Muscle layer of duodenum (tissue), 2 donors: Measurements from ENCODE around the gene SLC27A3.
A peak's percentile ranks its signal among the peaks of the same experiment; 100 is the strongest.
"Not testable (repeated sequence)": the region's sequence is repeated elsewhere in the genome, so short reads cannot be mapped to it uniquely, and the experiment has no call there.

ENCODE experiments used
- H3K27ac ChIP-seq: one replicate; pipeline ENCODE4 v1.7.0; 2013; ENCODE audit warnings: mild to moderate bottlenecking, low read length
- H3K27me3 ChIP-seq: one replicate; pipeline ENCODE4 v1.7.0; 2013; ENCODE audit warnings: low read depth, mild to moderate bottlenecking, control low read depth, low read length
- H3K36me3 ChIP-seq, 2 donors: one replicate each; pipeline ENCODE4 v1.7.0; 2013; ENCODE audit warnings: low read length in 2 of 2, control low read depth in 1 of 2, mild to moderate bottlenecking in 1 of 2; ENCODE audit not compliant: insufficient read depth in 2 of 2, control insufficient read depth in 1 of 2
- H3K4me1 ChIP-seq, 2 donors: one replicate each; pipeline ENCODE4 v1.7.0; 2013; ENCODE audit warnings: low read length in 2 of 2, mild to moderate bottlenecking in 2 of 2, control low read depth in 1 of 2, moderate library complexity in 1 of 2; ENCODE audit not compliant: insufficient read depth in 2 of 2, control insufficient read depth in 1 of 2
- H3K4me3 ChIP-seq, 2 donors: one replicate each; pipeline ENCODE4 v1.7.0; 2013; ENCODE audit warnings: low read length in 2 of 2, low read depth in 1 of 2, mild to moderate bottlenecking in 1 of 2
- H3K9me3 ChIP-seq, 2 donors: one replicate each; pipeline ENCODE4 v1.7.0; 2013; ENCODE audit warnings: low read length in 2 of 2, control low read depth in 1 of 2, mild to moderate bottlenecking in 1 of 2; ENCODE audit not compliant: control insufficient read depth in 1 of 2
- donor health status: healthy.

Gene SLC27A3

GRCh38 chr1:153776352-153776751 lies 1.1 kb downstream of the SLC27A3 start:
- H3K36me3 ChIP-seq: peaks cover 17 to 21% of the 10 kb centered on the region in 2 donors
- peak overlapping the region; percentile 68 to 83 for H3K4me3 ChIP-seq
- no peak overlapping the region for H3K27ac ChIP-seq
- H3K27me3 ChIP-seq: no peaks in the 10 kb centered on the region
- no peaks in the 10 kb centered on the region for H3K9me3 ChIP-seq
- H3K4me1 ChIP-seq: peaks cover 16 to 55% of the 10 kb centered on the region in 2 donors

- Histone ChIP-seq H3K4me1 (peaks cover 16 to 55% of the 10 kb centered on the region in 2 donors), H3K27ac (no peak overlapping the region), H3K27me3 (no peaks in the 10 kb centered on the region), H3K36me3 (peaks cover 13 to 15% of the 10 kb centered on the region in 2 donors), H3K4me3 (peak overlapping the region; percentile 68 to 83), H3K9me3 (no peaks in the 10 kb centered on the region)
Observed at GRCh38 chr1:153776845-153777370, 1.7 kb downstream of the SLC27A3 start.

GRCh38 chr1:153777648-153778047 lies 2.4 kb downstream of the SLC27A3 start:
- Histone ChIP-seq H3K27ac (no peak overlapping the region), H3K4me3 (peak overlapping the region in 1 of 2 donors; percentile 18), H3K9me3 (no peaks in the 10 kb centered on the region), H3K27me3 (no peaks in the 10 kb centered on the region), H3K4me1 (peaks cover 16 to 50% of the 10 kb centered on the region in 2 donors), H3K36me3 (peaks cover 8 to 11% of the 10 kb centered on the region in 2 donors)

- Histone ChIP-seq H3K27me3 (no peaks in the 10 kb centered on the region), H3K4me3 (no peak overlapping the region), H3K4me1 (peaks cover 16 to 51% of the 10 kb centered on the region in 2 donors), H3K36me3 (peaks cover 3 to 5% of the 10 kb centered on the region in 2 donors), H3K9me3 (no peaks in the 10 kb centered on the region), H3K27ac (no peak overlapping the region)
Observed at GRCh38 chr1:153778051-153778823, 3.0 kb downstream of the SLC27A3 start.

- H3K27me3 ChIP-seq: no peaks in the 10 kb centered on the region
- peaks cover 4% of the 10 kb centered on the region in 2 donors for H3K36me3 ChIP-seq
- H3K4me3 ChIP-seq: no peak overlapping the region
- no peaks in the 10 kb centered on the region for H3K9me3 ChIP-seq
- H3K27ac ChIP-seq: no peak overlapping the region
- H3K4me1 ChIP-seq: peaks cover 16 to 49% of the 10 kb centered on the region in 2 donors
Observed at GRCh38 chr1:153778824-153779519, 3.8 kb downstream of the SLC27A3 start.

- H3K27me3 ChIP-seq: no peaks in the 10 kb centered on the region
- H3K27ac ChIP-seq: no peak overlapping the region
- no peaks in the 10 kb centered on the region for H3K9me3 ChIP-seq
- H3K4me1 ChIP-seq: peaks cover 8 to 39% of the 10 kb centered on the region in 2 donors
- peaks cover 4% of the 10 kb centered on the region in 2 donors for H3K36me3 ChIP-seq
- no peak overlapping the region for H3K4me3 ChIP-seq
Observed at GRCh38 chr1:153779781-153780541, 4.8 kb downstream of the SLC27A3 start.

GRCh38 chr1:153780551-153780950 lies 5.3 kb downstream of the SLC27A3 start:
- H3K36me3 ChIP-seq: peaks cover 4% of the 10 kb centered on the region in 2 donors
- H3K4me1 ChIP-seq: peaks cover 8 to 39% of the 10 kb centered on the region in 2 donors
- H3K27ac ChIP-seq: no peak overlapping the region
- H3K9me3 ChIP-seq: no peaks in the 10 kb centered on the region
- no peak overlapping the region for H3K4me3 ChIP-seq
- no peaks in the 10 kb centered on the region for H3K27me3 ChIP-seq

GRCh38 chr1:153782648-153783047 lies 7.4 kb downstream of the SLC27A3 start:
- peak overlapping the region; percentile 70 to 76 for H3K4me3 ChIP-seq
- peak overlapping the region; percentile 90 for H3K27ac ChIP-seq
- H3K27me3 ChIP-seq, H3K36me3 ChIP-seq, H3K9me3 ChIP-seq: not testable (repeated sequence)
- peaks cover 0 to 22% of the 10 kb centered on the region in 2 donors for H3K4me1 ChIP-seq

- Histone ChIP-seq H3K9me3 (no peaks in the 10 kb centered on the region), H3K36me3 (peaks cover 4% of the 10 kb centered on the region in 2 donors), H3K27me3 (no peaks in the 10 kb centered on the region), H3K4me3 (peak overlapping the region; percentile 70 to 76), H3K4me1 (peaks cover 0 to 20% of the 10 kb centered on the region in 2 donors), H3K27ac (peak overlapping the region; percentile 90)
Observed at GRCh38 chr1:153783233-153784190, 8.3 kb downstream of the SLC27A3 start.

GRCh38 chr1:153786038-153786790 lies 11.0 kb downstream of the SLC27A3 start:
- no peak overlapping the region for H3K4me3 ChIP-seq
- no peaks in the 10 kb centered on the region for H3K9me3 ChIP-seq
- H3K36me3 ChIP-seq: peaks cover 0 to 10% of the 10 kb centered on the region in 2 donors
- H3K4me1 ChIP-seq: peaks cover 6 to 29% of the 10 kb centered on the region in 2 donors
- H3K27ac ChIP-seq: no peak overlapping the region
- H3K27me3 ChIP-seq: no peaks in the 10 kb centered on the region
